GM18520 (cell line): ENCODE measurements around the gene ADGRB3.
"Not testable (repeated sequence)": the region's sequence is repeated elsewhere in the genome, so short reads cannot be mapped to it uniquely, and the experiment has no call there.

Experiments
- ATAC-seq: cut with Tn5 transposase; IDR thresholded peaks from one replicate; pipeline ENCODE4 v1.9.1; 2021; ENCODE audit not compliant: unreplicated experiment

Gene ADGRB3

DNA sequence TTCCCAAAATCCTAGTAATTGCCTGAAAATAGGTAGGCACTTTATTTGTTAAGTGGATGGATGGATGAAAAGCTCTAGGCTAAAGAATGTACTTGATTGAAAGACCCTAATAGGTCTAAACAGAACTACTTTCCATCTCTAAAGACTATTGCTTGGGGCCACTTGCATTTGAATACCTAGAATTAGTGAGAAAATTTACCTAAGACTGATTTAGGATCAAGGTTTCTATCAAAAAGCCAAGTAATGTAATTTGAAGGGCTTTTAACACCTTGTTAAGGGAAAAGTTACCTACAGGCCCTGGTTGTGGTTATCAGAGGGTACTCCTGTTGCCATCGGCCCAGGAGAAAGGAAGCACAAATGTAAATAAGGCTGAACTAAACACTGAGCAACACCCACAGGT lies 581.0 kb downstream of the ADGRB3 start:
- ATAC-seq = no peak

DNA sequence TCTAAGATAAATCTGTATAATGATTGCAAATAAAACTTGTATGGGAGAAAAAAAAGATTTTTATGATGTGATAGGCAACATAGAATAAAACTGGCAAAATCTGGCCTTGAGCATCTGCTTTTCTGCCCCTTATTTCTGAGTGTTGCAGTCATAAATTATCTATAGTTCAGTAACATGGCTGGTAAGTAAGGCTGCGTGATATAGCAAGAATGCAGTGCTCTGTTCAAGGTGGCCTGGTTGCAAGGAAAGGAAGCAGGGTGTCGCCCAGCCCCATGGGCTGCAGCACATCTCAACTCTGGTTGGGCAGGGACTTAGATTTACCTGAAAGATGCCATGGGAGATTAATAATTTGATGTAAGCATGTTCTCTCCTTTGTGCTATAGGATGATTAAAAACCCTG lies 582.3 kb downstream of the ADGRB3 start:
- no peak for ATAC-seq

DNA sequence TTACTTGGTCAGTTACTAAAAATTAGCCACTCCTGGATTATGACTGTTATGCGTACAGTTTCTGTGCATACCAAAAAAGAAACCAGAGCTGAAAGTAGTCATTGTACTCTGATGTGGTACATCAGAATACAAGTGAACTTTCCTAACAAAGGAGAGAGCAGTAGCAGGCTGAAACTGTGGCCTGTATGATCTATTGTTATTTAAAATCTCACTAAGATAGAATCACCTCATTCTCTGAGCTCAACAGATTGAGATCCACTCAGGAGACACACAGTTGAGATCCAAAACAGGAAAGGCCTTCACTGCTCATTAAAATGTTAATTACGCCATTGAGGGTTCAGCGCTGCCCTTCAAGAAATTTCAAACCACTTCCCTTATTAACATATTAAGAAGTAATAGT lies 585.3 kb downstream of the ADGRB3 start:
- ATAC-seq = no peak

DNA sequence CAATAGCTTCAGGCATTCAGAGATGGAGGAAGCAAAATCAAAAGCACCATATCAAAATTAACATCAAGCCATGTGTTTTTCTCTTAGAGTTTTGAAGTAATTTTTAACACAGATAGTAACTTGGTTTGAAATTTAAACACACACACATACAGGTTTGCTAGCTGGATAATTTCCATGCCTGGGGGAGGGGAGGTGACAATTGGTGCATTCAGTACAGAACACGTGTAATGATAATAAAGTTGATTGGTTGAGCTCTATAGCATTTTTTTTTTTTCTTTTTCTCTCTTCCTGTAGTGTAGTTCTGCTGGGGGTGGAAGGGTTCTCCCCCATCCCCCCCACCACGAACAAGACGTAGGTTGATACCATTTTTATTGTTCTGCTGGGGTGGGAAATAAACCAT lies 596.9 kb downstream of the ADGRB3 start:
- no peak for ATAC-seq

DNA sequence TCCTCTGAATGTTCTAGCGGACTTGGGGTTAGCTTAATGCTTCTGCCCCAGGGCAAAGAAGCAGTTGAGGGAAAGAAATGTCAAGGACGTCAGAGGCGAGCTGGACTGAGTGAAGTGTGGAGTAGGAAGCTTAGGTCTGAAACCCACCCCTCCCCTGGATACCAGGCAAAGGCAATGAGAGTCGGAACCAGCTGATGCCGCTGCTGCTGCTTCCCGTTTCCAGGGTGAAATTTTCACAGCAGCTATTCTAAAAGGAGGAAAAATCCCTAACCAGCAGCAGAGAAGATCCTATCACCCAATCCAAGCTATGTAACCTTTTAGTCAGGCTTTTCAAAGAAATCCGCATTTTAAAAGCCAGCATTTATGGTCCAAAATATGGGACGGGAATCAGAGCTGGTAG lies 597.4 kb downstream of the ADGRB3 start:
- ATAC-seq = no peak

DNA sequence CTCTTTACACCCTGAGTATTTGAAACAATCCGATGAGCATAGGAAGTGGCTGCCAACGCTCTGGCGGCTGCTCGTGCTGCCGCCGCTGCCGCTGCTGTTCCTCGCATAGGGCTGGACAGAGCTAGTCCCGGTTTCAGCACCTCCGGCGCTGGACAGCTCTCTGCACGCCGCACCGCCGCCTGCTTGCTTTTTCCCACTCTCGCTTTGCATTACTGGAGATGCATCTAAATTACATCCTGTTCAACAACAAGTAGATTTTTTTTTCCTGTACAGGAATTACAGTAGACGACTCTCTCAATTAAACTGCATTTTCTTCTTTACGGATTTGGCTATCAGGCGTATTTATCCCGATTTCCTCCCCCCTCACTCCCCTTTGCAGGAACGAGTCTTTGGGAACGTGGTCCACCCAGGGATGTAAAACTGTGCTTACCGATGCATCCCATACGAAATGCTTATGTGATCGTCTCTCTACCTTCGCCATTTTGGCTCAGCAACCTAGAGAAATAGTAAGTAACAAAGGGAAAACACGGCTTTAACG lies 597.9 kb downstream of the ADGRB3 start:
- ATAC-seq = peak; percentile 91

DNA sequence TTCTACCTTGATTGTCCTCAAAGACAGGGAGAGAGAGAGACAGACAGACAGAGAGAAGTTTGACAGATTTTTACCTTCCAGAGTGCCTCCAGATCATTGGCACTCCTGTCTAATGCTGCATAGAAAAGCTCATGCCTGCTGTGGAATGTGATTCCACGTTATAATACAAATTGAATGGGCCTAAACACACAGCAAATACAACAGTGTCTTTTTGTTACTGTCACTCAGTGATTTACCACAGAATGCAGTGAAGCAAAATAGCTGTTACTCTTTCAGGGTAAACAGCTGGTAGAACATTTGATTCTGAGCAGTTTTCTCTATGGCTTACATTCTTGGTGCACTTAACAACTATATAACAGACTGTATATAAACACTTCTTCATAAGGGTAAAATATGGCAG lies 603.0 kb downstream of the ADGRB3 start:
- ATAC-seq = no peak

DNA sequence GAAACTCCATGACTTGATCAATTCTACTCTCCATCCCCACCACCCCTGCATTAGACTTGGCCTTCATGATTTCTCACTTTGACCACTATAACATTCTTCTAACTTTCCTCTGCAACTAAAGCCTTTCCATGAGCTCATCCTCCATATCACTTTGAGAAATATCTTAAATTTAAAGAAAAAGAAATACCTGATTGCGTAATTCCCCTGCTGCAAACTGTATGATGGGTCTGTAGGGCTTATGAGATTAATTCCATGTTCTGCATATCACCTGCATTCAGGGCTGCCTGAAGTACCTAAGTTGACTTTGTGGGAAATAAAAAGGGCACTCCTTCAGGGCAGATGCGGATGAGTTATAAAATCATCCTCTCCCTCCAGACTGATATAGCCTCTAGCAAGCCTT lies 611.9 kb downstream of the ADGRB3 start:
- no peak for ATAC-seq

DNA sequence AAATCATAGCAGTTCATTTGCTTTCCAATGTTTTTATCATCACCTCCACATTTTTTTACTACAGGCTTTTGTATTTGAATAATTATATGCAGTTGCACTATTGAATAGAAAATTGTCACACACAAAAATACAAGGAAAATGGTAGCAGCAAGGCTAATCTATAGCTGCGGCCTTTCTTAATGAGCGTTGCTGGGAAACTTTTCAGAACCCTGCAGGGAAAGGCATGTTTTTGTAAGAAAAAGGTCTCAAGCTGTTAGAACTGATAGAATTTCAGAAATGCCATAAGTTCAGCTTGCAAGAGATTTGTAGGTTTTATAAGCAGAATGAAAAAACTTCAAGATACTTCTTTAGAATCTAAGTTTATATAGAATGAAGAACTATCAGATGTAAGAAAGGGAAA lies 625.9 kb downstream of the ADGRB3 start:
- ATAC-seq = no peak

DNA sequence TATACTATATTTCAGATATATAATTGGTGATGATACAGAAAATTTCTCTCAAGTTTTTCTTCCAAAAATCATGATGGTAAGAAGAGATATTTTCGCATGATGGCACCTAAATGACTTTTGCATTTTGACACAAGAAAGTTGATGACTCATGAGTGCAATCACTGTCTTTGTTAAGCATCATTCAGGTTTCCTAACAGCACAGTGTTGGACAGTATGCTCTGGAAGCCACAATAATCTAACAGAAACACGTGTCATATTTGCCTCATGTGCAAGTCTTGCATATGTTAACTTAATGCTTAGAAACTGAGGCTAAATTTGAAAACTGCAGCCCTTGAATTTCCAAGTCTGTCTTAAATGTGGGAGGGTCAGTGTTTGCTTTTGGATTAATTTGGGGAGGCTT lies 628.2 kb downstream of the ADGRB3 start:
- no peak for ATAC-seq

DNA sequence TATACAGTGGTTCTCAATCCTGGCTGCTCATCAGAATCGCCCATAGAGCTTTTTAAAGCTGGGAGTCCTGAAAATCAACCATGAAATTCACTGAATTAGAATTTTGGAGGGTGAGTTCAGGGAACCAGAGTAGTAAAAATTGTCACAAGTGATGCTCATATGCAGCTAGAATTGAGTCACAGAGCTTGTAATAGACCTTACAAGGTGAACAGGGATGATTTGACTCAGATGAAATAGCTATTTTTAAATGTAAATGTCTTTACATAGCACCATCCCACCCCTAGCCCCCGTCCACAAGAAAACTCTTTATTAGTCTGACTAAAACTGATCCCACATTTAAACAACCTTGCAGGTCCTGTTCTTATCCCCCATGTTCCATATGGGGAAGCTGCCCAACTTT lies 630.0 kb downstream of the ADGRB3 start:
- ATAC-seq = no peak

DNA sequence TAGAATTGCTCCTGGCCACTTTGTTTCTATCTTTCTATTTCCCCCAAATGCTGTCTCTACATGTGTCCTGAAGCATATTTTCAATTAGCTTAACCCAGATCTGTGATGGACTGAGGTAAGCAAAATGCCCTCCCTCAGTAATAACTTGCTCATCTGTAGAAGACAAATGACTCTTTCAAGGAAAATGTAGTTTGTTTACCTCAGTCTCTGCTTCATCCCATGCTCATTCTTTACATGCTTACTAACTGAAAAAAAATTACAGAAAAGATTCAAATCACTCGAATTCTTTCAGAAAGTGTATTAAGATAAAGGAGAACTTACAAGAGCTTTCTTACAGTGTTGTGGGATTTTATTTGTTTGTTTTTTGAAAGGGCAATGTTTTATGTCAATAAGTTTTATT lies 630.6 kb downstream of the ADGRB3 start:
- no peak for ATAC-seq

DNA sequence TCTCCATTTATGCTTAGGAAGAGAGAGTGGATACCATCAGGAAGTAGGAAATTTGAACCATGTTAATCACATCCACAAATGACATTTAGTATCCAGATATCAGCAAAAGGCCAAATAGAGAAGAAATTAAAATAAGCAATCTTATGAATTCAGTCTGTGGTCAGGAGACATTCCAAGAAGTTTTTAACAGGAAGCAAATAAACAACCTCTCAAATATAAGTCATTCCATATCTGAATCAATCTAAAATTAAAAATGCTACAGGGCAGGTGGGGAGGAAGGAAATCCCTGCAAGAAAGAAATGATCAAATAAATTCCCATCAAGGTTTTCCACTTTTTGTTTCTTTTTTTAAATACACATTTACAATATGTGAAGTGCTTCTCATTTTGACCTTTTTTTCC lies 641.1 kb downstream of the ADGRB3 start:
- ATAC-seq = no peak

DNA sequence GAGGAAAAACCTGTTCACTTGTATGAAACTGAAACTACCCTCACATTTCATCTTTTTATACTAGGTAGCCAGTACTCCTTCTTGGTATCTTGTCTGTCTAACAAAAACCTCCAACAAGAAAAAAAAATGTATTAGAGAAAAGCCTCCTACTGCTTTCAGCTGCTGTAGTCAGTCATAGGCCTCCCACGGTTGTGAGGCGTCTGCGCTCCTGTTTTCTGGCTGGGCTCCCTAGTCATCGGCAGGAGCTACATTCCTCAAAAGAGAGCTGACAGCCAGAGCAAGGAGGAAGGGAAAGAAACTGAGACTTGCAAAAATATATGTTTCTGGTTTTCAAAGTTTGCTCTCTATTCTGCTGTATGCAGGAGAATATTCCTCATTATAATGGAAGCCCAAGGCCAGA lies 644.7 kb downstream of the ADGRB3 start:
- no peak for ATAC-seq

DNA sequence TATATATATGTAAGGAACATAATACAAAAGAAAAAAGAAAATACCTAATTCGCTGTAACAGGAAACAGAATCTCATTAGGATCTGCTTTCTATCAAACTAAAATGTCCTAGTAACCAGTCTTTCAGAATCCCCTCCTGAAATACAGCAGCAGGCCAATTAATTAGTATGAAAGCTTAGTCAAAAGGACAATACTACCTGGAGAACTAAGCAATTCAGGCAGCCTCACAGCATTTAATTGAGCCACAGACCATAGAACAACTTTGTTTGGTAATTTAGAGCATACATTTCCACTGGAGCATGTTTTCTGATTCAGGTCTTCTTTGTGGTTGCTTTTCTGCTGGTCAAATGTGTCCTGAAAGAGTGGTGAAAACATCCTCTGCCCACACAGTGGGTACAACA lies 645.8 kb downstream of the ADGRB3 start:
- ATAC-seq = no peak

DNA sequence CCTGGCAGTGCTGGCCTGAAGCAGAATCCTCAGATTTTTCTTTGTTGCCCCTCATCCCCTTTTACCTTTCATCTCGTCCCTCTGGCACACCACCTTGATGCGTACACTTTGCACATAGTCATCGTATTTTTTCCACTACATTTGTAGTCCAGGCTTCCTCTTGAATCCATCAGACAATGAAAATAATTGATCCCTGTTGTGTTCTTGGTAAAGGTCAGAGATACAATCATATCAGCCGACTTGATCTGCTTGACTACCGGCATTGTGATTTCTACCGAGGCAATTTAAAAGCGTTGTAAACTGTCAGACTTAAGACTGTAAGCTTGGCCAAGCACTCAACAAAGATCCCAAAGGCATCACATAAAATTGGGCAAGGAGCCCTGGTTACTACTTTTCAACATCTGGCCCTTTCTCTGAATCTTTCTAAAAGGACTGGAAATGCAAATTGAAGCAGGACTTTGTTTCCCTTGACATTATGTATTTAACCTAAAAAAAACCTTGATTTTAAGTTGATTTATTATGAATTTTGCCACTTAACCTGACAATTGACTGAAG lies 649.2 kb downstream of the ADGRB3 start:
- ATAC-seq = no peak

DNA sequence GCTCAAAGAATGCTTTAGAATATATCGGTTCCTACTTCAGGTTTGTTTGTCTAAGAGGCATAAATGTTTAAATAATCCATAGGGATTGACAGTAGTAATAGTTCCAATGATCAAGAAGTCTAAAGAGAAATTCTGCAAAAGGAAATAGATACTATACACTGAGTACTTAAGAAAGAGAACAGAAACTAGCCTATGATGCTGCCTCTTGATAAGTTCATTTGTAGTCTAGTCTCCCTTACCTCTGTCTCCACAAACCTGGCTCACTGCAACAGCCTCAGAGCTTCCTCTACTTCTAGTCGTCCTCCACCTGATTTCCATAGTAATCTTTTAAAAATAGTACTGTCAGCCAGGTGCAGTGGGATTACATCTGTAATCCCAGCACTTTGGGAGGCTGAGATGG lies 650.0 kb downstream of the ADGRB3 start:
- no peak for ATAC-seq

DNA sequence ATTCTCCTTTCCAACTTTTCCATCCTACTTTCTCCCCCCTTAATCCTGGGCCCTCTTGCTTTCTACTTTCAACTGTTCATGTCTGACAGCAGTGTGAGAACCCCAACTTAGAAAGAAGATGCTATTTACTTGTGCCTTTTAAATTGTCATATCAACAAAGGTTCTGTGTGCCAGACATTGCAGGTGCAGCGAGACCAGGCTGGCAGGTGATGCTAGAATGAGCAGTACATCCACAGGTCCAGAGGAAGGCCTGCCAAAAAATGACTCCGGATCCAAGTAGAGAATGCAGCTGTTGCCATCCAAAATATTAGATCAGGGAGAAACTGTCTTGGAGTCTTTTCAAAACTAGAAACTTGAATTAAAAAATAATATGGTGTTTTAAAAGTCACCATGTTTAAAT lies 651.2 kb downstream of the ADGRB3 start:
- ATAC-seq = no peak

DNA sequence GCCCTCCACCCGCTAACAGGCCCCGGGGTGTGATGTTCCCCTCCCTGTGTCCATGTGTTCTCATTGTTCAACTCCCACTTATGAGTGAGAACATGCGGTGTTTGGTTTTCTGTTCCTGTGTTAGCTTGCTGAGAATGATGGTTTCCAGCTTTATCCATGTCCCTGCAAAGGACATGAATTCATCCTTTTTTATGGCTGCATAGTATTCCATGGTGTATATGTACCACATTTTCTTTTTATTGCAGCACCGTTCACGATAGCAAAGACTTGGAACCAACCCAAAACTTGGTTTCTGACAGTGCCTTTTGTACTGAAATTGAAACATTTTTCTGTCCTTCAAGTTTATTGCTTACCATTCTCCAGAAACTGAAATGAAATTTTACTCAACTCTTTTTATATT lies 653.1 kb downstream of the ADGRB3 start:
- not testable (repeated sequence) for ATAC-seq

DNA sequence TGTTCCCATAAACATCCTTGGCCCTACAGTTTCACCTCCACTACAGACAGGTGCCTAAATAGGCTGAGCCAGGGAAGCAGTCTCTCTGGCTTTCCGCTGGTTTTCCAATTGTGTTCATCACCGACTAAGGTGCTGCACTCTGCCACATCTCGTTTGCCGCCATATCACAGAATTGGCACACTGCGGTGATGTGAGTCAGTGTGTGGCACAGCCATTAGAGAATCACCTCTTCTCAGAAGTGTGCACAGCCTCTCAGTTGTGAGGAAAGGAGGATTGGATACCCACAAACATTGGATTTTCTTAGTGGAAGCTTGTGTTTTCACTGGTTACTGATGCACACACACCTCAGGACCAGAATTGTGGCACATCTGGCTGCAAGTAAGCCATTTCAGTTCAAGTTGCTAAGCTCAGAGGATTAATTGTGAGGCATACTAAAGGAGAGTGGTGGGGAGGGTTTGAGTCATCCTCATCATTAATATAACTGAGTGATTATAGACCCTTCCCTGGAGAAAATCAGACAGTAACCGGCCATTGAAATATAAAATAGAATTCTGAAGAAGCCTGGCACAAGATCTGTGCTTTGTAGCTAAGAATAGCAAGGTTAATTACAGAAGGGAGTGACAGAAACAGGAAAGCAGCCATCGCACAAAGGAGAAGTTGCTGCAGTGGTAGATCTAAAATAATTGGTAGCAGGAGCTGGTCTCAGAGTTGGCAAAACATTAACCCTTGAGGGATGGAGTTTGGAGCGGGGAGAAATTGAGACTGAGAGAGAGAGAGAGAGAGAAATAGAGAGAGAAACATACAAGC lies 654.8 kb downstream of the ADGRB3 start:
- ATAC-seq = no peak

DNA sequence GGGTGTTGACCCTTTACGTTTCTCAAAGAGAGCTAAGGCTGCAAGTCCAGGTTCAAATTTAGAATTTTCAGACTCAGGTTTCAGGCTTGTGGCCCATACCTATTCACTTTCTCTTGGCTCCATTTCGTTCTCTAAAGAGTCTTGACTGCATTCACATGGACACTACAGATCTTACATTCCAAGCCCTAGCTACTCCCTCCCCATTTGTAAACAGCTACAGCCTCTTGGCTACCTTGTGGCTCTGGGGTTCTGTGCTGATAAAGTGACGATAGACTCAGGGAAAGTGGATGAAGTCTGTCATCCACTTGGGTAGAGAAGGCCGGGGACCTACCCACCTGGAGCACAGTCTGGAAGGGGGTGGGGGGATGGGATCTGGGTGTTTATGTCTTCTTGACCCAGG lies 658.4 kb downstream of the ADGRB3 start:
- ATAC-seq = no peak

DNA sequence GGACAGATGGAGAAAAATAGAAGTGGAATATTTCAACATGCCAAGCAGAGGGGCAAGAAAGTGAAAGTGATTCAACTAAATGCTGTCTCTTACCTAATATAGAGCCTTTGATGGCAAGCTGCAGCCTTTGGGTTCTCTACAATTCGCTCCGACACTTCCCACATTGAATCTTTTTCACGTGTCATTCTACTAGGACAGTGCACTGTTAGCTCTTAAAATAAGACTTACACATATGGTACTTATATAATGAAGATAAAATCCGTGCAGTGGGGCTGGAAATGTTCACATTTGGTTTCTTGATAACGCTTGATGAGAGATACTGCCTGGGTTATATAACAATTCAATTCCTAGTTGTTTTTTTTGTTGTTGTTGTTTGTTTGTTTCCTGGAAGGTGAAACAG lies 659.3 kb downstream of the ADGRB3 start:
- no peak for ATAC-seq

DNA sequence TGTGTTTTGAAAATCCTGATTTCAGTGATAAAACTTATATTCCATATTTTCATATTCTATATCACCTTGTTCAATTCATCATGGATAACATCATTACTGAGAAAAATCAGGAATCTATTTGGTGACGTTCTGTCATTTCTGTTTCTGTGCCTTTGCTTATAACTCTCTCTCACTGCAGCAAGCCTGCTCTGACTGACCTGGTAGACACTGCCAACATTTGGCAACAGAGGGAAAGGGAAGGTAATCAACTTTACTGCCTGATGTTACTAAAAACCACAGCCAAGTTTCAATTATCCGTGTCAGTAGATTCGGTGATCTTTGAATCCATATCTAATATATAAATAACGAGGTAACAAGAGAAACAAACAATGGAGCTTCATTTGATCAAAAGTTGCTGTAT lies 659.8 kb downstream of the ADGRB3 start:
- no peak for ATAC-seq
